Neural cell (in vitro differentiated cells): ENCODE data around the gene ZFYVE28. TPM values are rescaled to one million over a fixed set of nuclear protein-coding genes. Genes with fewer than 3 reads are reported as not detected.

Experiments used
- H2AFZ ChIP-seq: fragments of 200-600, 300-800 bp; sonication (generic), shearing (Covaris generic); 2 replicates; pipeline ENCODE4 v1.6.0; 2014; ENCODE audit warnings: low read depth, mild to moderate bottlenecking, antibody characterized with exemption, low read length, moderate library complexity
- H3F3A ChIP-seq: fragments of 200-600 bp; shearing (Covaris generic); 2 replicates; pipeline ENCODE4 v1.6.1; 2016; ENCODE audit warnings: mild to moderate bottlenecking, moderate library complexity, mixed read lengths, antibody characterized with exemption, low read length; ENCODE audit not compliant: insufficient read depth, poor library complexity, severe bottlenecking
- H3K27ac ChIP-seq: fragments of 200-600, 300-800 bp; sonication (generic), shearing (Covaris generic); 2 replicates; pipeline ENCODE4 v1.5.1; 2014; ENCODE audit warnings: mild to moderate bottlenecking, low read length, moderate library complexity
- H3K27me3 ChIP-seq: fragments of 300-800, 200-600 bp; sonication (generic), shearing (Covaris generic); 2 replicates; pipeline ENCODE4 v1.6.0; 2014; ENCODE audit warnings: mild to moderate bottlenecking, low read depth, low read length, moderate library complexity; ENCODE audit not compliant: insufficient read depth
- H3K36me3 ChIP-seq: fragments of 300-800, 200-600 bp; sonication (generic), shearing (Covaris generic); 2 replicates; pipeline ENCODE4 v1.5.1; 2014; ENCODE audit warnings: mild to moderate bottlenecking, antibody characterized with exemption, low read length, moderate library complexity; ENCODE audit not compliant: insufficient read depth
- H3K4me2 ChIP-seq: fragments of 300-800, 200-600 bp; sonication (generic), shearing (Covaris generic); 2 replicates; pipeline ENCODE4 v1.6.0; 2014; ENCODE audit warnings: mild to moderate bottlenecking, low read length
- H3K4me3 ChIP-seq: fragments of 300-800, 200-600 bp; sonication (generic), shearing (Covaris generic); 2 replicates; pipeline ENCODE4 v1.5.1; 2014; ENCODE audit warnings: mild to moderate bottlenecking, low read length, moderate library complexity
- H3K79me2 ChIP-seq: fragments of 200-600 bp; shearing (Covaris generic); replicated peaks from 2 replicates; pipeline ENCODE4 v1.6.0; 2014; ENCODE audit warnings: mild to moderate bottlenecking, low read length, moderate library complexity; ENCODE audit not compliant: insufficient read depth
- H3K9ac ChIP-seq: fragments of 300-800, 200-600 bp; sonication (generic), shearing (Covaris generic); 2 replicates; pipeline ENCODE4 v1.6.1; 2016; ENCODE audit warnings: mild to moderate bottlenecking, low read length, mixed read lengths
- H3K9me2 ChIP-seq: fragments of 200-600 bp; shearing (Covaris generic); 2 replicates; pipeline ENCODE4 v1.6.1; 2016; ENCODE audit warnings: mild to moderate bottlenecking, low read length, mixed read lengths; ENCODE audit not compliant: insufficient read depth
- H3K9me3 ChIP-seq: fragments of 200-600, 300-800 bp; sonication (generic), shearing (Covaris generic); 2 replicates; pipeline ENCODE4 v1.6.1; 2016; ENCODE audit warnings: mild to moderate bottlenecking, mixed run types, low read length, moderate library complexity, mixed read lengths
- H4K20me1 ChIP-seq: fragments of 200-600 bp; shearing (Covaris generic); 2 replicates; pipeline ENCODE4 v1.6.1; 2016; ENCODE audit warnings: mild to moderate bottlenecking, mixed run types; ENCODE audit not compliant: insufficient read depth
- CTCF ChIP-seq: fragments of 450-650 bp; IDR thresholded peaks from 2 replicates; pipeline ENCODE4 v1.5.1; 2014; ENCODE audit warnings: antibody characterized with exemption, mild to moderate bottlenecking, moderate library complexity; ENCODE audit not compliant: poor library complexity, severe bottlenecking
- EP300 ChIP-seq: fragments of 450-650 bp; conservative IDR thresholded peaks from 2 replicates; pipeline ENCODE4 v1.6.1; 2014; ENCODE audit warnings: antibody characterized with exemption, mild to moderate bottlenecking, moderate library complexity; ENCODE audit not compliant: poor library complexity, severe bottlenecking
- EZH2 ChIP-seq: fragments of 200-600, 300-800 bp; shearing (Covaris generic), sonication (generic); IDR thresholded peaks from 2 replicates; pipeline ENCODE4 v1.6.1; 2014; ENCODE audit warnings: antibody characterized with exemption, low read length, borderline replicate concordance, mild to moderate bottlenecking; ENCODE audit not compliant: insufficient read depth, poor library complexity, severe bottlenecking
- MXI1 ChIP-seq: fragments of 450-650 bp; conservative IDR thresholded peaks from 2 replicates; pipeline ENCODE4 v1.6.1; 2014; ENCODE audit warnings: antibody characterized with exemption, mild to moderate bottlenecking; ENCODE audit not compliant: poor library complexity, severe bottlenecking
- POLR2AphosphoS5 ChIP-seq: IDR thresholded peaks from 2 replicates; pipeline ENCODE4 v1.6.1; 2012
- RAD21 ChIP-seq: fragments of 450-650 bp; conservative IDR thresholded peaks from 2 replicates; pipeline ENCODE4 v1.6.1; 2014; ENCODE audit warnings: antibody characterized with exemption, mild to moderate bottlenecking, moderate library complexity
- SMC3 ChIP-seq: fragments of 450-650 bp; conservative IDR thresholded peaks from 2 replicates; pipeline ENCODE4 v1.6.1; 2014; ENCODE audit warnings: antibody characterized with exemption, mild to moderate bottlenecking, moderate library complexity; ENCODE audit not compliant: poor library complexity
- TAF1 ChIP-seq: IDR thresholded peaks from 2 replicates; pipeline ENCODE4 v1.6.1; 2012; ENCODE audit warnings: low read depth
- polyA plus RNA-seq: library from polyadenylated mRNA; depleted of rRNA; stranded (reverse); fragments of >200 nt; gene quantifications from 2 replicates; pipeline ENCODE4 v1.2.3, GENCODE V29; 2014
- TF ChIP-seq, protein P1 (sequence below): IDR thresholded peaks from 2 replicates; pipeline ENCODE4 v1.6.1; 2012; ENCODE audit warnings: borderline replicate concordance

Gene ZFYVE28
- polyA plus RNA-seq, 1 donor from 2014 or later: 2.4 TPM

GRCh38 chr4:2434420-2434819, 16.0 kb upstream of the ZFYVE28 start:
- H2AFZ ChIP-seq: no peak overlapping the region
- H4K20me1 ChIP-seq: no peaks in the 10 kb centered on the region
- no peaks in the 10 kb centered on the region for H3K27me3 ChIP-seq
- H3K36me3 ChIP-seq: no peaks in the 10 kb centered on the region
- H3K4me2 ChIP-seq: no peak overlapping the region
- no peaks in the 10 kb centered on the region for H3F3A ChIP-seq
- TF ChIP-seq EP300 (no peak), MXI1 (no peak), EZH2 (no peak), TAF1 (no peak), SMC3 (no peak), RAD21 (no peak), POLR2AphosphoS5 (no peak), CTCF (no peak)
- TF ChIP-seq, protein P1, sequence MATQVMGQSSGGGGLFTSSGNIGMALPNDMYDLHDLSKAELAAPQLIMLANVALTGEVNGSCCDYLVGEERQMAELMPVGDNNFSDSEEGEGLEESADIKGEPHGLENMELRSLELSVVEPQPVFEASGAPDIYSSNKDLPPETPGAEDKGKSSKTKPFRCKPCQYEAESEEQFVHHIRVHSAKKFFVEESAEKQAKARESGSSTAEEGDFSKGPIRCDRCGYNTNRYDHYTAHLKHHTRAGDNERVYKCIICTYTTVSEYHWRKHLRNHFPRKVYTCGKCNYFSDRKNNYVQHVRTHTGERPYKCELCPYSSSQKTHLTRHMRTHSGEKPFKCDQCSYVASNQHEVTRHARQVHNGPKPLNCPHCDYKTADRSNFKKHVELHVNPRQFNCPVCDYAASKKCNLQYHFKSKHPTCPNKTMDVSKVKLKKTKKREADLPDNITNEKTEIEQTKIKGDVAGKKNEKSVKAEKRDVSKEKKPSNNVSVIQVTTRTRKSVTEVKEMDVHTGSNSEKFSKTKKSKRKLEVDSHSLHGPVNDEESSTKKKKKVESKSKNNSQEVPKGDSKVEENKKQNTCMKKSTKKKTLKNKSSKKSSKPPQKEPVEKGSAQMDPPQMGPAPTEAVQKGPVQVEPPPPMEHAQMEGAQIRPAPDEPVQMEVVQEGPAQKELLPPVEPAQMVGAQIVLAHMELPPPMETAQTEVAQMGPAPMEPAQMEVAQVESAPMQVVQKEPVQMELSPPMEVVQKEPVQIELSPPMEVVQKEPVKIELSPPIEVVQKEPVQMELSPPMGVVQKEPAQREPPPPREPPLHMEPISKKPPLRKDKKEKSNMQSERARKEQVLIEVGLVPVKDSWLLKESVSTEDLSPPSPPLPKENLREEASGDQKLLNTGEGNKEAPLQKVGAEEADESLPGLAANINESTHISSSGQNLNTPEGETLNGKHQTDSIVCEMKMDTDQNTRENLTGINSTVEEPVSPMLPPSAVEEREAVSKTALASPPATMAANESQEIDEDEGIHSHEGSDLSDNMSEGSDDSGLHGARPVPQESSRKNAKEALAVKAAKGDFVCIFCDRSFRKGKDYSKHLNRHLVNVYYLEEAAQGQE: no peak
- no peaks in the 10 kb centered on the region for H3K9me3 ChIP-seq
- H3K27ac ChIP-seq: no peak overlapping the region
- no peak overlapping the region for H3K9ac ChIP-seq
- no peaks in the 10 kb centered on the region for H3K79me2 ChIP-seq
- no peak overlapping the region for H3K4me3 ChIP-seq
- no peaks in the 10 kb centered on the region for H3K9me2 ChIP-seq

DNA sequence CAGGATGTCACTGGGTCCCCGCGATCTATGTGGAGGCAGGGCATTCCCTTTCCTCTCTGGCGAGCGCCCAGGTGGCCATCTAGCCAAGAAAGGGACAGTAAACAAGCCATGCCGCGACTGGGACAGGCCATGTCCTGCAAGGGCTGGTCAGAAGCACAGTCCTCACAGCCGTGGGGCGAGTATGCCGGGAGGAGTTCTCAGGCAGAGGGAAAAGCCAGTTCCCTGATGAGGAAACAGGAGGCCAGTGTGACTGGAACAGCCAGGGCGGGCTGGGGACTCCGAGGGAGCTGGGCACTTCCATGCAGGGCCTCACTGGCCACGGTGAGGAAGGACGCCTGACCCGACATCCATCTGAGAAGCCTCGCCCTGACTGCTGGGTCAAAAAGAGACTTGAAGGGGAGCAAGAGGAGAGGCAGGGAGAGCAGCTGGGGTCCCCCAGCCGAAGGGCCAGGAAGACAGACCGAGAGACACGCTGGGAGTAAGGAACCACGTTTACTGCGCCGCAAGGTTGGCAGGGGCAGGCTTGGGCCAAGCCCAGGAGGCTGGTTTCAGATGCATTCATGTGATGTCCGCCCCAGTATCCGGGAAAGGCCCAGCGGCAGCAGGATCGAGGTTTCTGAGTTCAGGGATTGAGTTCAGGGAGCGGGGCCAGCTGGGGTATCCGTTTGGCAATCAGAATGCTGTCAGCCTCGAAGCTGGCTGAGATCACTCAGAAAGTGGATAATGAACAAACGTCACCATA, 15.3 kb upstream of the ZFYVE28 start:
- Histone ChIP-seq H3F3A (no peaks in the 10 kb centered on the region), H3K9me2 (no peaks in the 10 kb centered on the region), H3K4me3 (no peak overlapping the region), H3K9me3 (no peaks in the 10 kb centered on the region), H2AFZ (no peak overlapping the region), H3K9ac (no peak overlapping the region), H3K36me3 (no peaks in the 10 kb centered on the region), H3K79me2 (no peaks in the 10 kb centered on the region), H3K4me2 (no peak overlapping the region), H3K27me3 (no peaks in the 10 kb centered on the region), H3K27ac (no peak overlapping the region), H4K20me1 (no peaks in the 10 kb centered on the region)
- no peak for TF ChIP-seq CTCF
- no peak for TF ChIP-seq EZH2
- no peak for TF ChIP-seq MXI1
- no peak for TF ChIP-seq SMC3
- no peak for TF ChIP-seq RAD21
- TF ChIP-seq EP300: no peak
- TF ChIP-seq POLR2AphosphoS5: no peak
- TF ChIP-seq, protein P1: no peak
- TF ChIP-seq TAF1: no peak
